ENCODE data around the gene PDE7B.

DNA sequence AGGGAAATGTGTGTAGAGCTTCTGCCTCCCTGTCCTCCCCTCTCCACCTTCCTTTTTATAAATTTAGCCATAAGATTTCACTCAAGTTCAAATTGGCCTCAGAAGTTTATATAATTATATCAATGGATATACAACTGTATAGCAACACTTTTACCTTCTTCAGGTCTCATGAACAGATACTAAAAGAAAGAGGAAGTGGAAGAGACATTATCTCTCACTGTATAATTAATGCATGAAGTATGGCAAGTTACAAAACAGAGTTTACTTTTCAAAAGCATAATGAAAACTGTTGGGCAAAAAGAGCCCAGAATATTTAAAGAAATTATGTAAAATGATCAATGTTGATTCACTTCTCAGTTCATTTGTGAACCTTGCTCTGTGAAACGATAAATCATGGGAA lies 99.7 kb downstream of the PDE7B start:
- TF ChIP-seq CTCF (conservative IDR thresholded peaks at IDR 0.05; ENCODE audit: low read depth, low read length) (no peak), EZH2 (IDR thresholded peaks at IDR 0.05; ENCODE audit: borderline replicate concordance, low read depth, low read length, poor library complexity, severe bottlenecking) (no peak)

Data from A673 (cell line).